ENCODE measurements around the gene ACVR2B.
A peak's percentile ranks its signal among the peaks of the same experiment; 100 is the strongest.

Gene ACVR2B

DNA sequence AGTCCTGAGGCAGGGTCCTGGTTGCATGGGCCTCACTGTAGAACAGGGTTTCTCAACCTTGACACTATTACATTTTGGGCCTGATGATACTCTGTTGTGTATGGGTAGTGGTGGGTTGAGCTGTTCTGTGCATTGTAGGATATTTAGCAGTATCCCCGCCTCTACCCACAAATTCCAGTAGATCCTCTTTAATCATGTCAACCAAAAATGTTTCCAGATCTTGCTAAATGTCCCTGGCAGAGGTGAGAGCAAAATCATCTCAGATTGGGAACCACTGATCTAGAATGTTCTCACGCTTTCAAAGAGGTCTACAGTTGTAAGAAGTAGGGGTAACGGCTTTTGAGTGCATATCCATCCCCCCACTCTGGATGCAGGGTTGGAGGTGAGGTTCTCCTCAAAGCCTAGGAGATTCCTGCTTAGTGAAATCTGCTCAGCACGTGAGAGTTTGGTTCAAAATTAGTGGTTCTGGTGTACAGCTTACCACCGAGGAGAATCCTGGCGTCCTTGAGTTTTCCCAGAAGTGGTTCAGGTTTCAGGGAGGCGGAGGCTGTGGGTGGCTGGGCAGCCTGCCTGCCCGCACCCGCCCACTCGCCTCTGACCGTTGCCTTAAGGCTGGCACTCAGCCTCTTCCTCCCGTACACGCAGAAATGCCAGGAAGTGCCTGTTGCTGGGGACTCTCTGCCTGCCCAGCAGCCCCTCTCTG lies 5.3 kb downstream of the ACVR2B start:
- DNase-seq (ENCODE audit: low spot score) = no peak

DNA sequence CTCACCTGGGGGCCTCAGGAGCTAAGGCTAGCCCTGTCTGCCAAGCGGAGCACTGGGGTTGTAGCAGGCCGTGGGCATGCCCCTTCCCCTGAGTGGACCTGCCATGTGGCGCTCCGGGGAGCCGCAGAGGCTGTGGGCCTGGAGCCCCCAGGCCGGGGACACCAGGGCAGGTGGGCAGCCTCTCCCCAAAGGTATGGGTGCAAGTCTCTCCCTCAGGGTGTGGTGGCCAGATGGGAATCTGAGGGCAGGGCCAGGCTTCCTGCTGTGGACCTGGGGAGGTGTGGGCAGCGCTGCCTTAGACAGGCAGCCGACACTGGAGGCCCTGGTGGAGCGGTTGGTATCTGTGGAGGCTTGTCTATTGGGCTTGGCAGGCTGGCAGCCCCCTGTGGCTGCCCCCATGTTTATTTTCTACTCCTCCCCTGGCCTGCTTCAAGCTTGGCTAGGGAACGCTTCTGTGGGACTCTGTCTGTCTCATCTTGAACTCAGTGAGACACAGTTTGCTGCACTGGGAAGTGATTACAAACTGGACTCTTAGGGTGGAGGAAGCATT lies 5.9 kb downstream of the ACVR2B start:
- DNase-seq (ENCODE audit: low spot score) = no peak

DNA sequence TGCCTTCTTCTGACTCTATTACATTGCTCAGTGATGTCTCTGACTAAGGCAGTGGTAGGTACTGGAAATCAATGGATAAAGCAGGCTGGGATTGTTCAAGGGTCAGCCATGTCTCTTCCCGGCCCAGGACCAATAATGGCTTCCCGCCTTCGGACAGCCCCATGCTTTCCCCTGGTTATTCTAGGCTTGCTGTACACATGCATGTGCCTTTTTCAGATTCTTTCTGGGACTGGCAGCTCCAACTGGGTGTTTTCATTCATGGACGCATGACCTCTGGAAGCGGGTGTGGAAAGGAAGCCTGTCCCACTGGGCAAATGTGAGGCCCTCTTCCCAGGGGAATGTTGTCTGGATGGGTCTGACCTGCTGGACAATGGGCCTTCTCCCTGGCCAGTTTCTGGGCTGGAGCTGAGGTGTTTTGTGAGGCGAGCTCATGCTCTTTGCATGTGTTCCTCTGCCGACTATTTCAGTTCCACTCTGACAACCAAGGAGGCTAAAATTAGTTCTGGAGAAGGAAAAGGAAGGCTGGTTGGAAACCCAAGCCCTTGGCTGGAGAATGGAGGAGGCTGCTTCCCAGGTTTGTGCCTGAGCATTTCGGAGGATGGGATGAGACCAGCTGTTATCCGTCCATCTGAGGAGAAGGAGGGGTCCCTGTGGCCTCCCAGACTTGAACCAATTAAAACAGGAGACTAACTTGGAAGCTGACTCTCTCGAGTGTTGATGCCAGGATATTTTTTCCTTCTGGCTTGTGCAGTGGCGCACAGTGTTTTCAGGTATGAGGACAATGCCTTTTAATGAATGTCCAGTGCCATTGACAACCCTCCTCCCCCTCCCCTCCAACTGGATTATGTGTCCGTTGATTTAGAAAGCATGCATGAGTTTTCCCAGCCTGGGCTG lies 6.9 kb downstream of the ACVR2B start:
- no peak for DNase-seq (ENCODE audit: low spot score)

- DNase-seq (ENCODE audit: low spot score) = no peak
Measured at GRCh38 chr3:38465588-38466154, 12.0 kb downstream of the ACVR2B start.

DNA sequence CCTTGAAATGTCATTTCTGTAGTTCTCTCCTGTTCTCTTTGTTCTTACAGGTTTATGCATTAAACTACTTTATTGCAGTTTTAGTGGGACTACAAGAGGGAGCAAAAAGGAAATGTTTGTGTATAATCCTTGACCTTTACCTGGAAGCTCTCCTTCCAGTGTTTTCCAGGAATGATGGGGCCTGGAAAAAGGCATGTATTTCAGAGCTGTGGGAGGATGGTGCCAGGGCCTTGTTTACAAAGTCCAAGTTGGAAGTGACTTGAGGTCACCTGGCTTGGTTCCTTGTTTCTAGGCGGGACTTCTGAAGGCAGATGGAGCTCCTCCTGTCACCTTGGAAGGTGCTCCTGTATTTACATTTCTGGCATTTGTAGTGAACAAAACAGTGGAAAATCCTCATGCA lies 15.1 kb downstream of the ACVR2B start:
- no peak for DNase-seq (ENCODE audit: low spot score)

DNA sequence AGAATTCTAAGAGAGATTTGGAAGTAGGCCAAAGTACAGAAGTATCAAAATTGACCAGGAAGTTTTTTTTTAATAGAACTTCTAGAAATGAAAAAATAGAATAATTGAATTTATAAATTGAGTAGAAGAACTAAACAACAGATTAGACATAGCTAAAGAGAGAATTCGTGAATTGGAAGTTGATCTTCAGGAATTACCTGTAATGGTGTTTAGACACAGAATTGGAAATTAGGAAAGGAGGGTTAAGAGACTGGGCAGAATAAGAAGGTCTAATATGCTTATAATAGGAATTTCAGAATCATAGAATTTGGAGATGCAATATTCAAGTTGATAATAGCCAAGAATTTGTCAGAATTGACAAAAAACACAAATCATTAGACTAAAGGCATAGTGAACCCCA lies 16.2 kb downstream of the ACVR2B start:
- no peak for DNase-seq (ENCODE audit: low spot score)

DNA sequence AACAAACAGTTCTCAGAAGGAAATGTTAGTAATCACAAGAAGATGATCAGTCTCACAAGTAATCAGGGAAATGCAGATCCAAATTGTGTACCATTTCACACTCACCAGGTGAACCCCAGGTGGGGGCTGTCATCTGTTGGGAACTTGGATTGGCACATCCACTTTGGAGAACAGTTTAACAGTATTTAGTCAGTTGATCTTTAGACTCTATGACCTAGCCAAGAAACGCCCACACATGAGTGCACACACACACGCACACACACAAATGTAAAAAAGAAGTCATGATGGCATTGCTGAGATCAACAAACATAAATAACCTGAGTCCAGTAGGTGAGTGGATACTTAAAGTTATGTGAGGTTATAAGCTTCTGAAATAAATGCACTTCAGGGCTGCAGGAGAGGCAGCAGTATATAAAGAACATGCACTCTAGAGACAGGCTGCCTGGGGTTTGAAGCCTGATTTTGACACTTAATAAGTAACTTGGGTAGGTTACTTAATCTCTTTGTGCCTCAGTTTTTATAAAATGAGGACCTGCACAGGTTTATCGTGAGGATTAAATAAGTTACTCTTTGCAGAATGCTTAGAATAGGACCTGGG lies 17.7 kb downstream of the ACVR2B start:
- DNase-seq (ENCODE audit: low spot score) = no peak

GRCh38 chr3:38472342-38472741 lies 18.7 kb downstream of the ACVR2B start:
- no peak for DNase-seq (ENCODE audit: low spot score)

- DNase-seq (ENCODE audit: low spot score) = no peak
Measured at GRCh38 chr3:38473229-38473628, 19.5 kb downstream of the ACVR2B start.

GRCh38 chr3:38474928-38475605 lies 21.4 kb downstream of the ACVR2B start:
- no peak for DNase-seq (ENCODE audit: low spot score)

DNA sequence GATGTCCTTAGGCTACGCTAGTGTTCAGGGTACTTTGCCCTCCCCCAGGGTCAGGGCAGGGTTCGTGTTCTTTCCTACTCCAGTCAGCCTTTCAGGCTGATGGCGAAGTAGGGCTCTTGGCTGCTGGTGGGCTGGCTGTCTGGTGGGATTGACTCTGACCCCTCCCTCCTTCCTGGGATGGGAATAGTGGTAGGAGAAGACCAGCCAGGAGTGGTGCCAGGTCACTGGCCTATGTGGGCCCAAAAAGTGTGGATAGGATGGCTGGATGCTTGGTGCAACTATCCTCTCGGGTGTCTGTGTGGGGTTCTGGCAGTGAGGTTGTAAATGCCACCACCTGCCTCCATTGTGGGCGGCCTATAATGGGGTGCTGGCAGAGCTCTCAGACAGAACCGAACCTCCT lies 22.0 kb downstream of the ACVR2B start:
- DNase-seq (ENCODE audit: low spot score) = no peak

- no peak for DNase-seq (ENCODE audit: low spot score)
Measured at GRCh38 chr3:38476157-38476756, 22.6 kb downstream of the ACVR2B start.

DNA sequence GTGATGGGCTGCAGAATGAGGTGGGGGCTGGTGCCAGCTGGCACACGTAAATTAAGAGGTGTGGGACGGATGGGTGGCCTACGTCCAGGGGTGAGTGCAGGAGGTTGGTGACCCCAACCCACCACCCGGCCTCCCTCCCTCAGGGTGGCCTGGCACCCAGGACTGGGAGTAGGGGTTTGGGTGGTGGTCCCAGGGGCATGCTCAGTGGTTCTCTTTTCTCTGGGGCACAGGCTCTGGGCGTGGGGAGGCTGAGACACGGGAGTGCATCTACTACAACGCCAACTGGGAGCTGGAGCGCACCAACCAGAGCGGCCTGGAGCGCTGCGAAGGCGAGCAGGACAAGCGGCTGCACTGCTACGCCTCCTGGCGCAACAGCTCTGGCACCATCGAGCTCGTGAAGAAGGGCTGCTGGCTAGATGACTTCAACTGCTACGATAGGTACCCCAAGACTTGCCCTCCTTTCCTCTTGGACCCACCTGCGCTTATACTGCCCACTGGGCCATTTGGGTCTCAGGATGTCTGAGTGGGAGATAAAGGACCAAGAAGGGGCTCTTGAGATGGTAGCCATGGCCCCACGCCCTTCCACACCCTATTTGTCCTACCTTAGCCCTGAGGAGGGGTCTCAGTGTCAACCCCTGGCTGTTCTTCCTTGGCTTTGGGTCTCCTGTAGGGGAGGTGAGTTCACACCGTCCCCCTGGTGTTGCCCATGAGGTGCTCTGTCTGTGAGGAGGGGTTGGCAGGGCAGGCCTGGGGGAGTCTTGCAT lies 23.5 kb downstream of the ACVR2B start:
- DNase-seq (ENCODE audit: low spot score) = no peak

- DNase-seq (ENCODE audit: low spot score) = no peak
Measured at GRCh38 chr3:38477839-38478450, 24.3 kb downstream of the ACVR2B start.

DNA sequence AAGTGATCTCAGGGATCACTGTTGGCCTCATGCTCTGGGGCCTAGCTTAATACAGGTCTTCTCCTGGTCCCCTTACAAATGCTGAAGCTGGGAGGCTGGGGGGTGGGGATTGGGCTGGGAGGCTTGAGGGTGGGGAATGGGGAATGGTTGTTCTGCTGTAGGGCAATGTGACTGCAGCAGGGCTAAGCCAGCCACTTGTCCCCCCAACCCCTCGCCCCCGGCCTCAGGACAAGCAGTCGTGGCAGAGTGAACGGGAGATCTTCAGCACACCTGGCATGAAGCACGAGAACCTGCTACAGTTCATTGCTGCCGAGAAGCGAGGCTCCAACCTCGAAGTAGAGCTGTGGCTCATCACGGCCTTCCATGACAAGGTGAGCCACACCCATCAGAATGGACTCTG lies 25.2 kb downstream of the ACVR2B start:
- DNase-seq (ENCODE audit: low spot score) = no peak

DNA sequence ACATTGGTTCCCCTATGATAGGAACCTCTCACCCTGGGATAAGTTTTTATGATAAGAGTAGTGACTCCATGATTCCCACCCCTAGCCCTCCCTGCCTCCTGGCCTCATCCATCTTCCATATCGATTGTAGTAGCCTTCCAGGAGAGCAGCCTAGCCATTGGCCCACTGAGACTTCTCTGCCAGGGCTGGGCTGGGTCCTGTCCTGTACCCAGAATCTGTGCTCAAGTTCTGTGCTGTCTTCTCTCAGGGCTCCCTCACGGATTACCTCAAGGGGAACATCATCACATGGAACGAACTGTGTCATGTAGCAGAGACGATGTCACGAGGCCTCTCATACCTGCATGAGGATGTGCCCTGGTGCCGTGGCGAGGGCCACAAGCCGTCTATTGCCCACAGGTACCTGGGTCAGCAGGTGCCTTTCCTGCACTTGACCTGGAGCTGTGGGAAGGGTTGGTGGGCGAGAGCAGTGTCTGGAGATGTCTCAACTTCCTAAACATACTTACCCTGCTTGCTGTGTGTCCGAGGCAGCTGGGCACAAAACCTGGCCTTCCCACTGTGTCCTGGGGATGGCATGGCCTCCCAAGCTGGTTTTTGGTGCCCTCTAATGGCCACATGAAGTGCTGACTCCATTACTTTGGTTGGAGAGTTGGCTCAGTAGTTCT lies 25.9 kb downstream of the ACVR2B start:
- peak; percentile 83 for DNase-seq (ENCODE audit: low spot score)

- DNase-seq (ENCODE audit: low spot score) = no peak
Measured at GRCh38 chr3:38480093-38480445, 26.4 kb downstream of the ACVR2B start.

DNA sequence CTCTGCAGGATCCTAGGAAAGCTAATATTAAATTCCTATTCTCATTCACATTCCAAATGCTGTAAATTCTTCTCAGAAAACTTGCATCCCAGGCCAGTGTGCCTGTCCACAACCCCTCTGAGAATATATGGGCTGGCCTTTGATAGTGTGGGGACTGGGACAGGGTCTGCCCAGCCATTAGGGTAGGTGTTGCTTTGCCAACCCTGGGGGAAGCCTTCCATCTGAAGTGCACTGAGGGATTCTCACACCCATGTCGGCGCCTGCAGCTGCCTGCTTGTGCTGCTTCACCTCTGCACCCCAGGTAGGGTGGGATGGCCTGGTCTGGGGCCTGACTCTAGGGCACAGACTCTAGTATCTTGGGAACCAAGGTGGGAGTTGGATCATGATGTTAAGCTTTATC lies 27.2 kb downstream of the ACVR2B start:
- DNase-seq (ENCODE audit: low spot score) = no peak

- DNase-seq (ENCODE audit: low spot score) = no peak
Measured at GRCh38 chr3:38482951-38483350, 29.3 kb downstream of the ACVR2B start.

- DNase-seq (ENCODE audit: low spot score) = no peak
Measured at GRCh38 chr3:38487323-38487722, 33.6 kb downstream of the ACVR2B start.
